HL-60 (cell line): ENCODE results near the gene SETBP1.

Experiments used
- POLR2AphosphoS5 ChIP-seq: IDR thresholded peaks from 2 replicates; pipeline ENCODE4 v1.6.1; 2012; ENCODE audit warnings: low read depth
- TF ChIP-seq, protein P1 (sequence below): IDR thresholded peaks from one replicate; pipeline ENCODE4 v1.5.1; 2011; ENCODE audit warnings: low read length, control low read depth, inconsistent platforms; ENCODE audit not compliant: insufficient read depth
- TF ChIP-seq, protein P2 (sequence below): IDR thresholded peaks from 2 replicates; pipeline ENCODE4 v1.6.1; 2012; ENCODE audit warnings: low read depth; ENCODE audit not compliant: insufficient replicate concordance

DNA sequence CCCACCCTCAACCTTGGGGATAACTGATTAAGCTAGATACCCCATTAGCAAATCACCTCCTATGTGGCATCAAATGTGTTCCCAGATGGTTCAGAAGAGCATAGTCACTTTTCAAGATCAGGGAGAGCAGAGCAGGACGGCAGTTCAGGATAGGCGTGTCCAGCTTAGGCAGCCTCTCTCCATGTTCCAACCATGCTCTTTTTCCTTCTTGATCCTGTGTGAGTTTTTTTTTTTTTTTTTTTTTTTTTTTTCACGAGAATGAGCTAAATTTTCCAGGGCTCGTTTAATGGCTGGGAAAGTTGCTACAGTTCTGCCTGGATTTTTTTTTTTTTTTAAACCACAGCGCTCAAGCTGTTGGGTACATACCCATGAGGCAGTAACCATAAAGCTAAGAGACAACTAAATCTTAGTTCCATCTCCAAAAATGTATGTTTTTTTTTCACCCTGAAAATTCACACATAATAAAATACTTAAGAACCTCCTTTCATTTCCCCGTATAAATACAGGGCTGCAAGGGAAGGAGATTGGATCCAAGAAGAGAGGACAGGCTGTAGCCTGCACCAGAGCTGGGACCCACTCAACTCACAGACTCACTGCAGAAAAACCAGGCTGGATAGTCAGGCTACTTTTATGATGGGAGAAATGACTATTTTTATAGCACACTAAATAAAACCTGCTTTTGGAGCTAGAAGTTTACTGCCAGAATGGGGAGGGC lies 244.3 kb downstream of the SETBP1 start:
- TF ChIP-seq, protein P1, sequence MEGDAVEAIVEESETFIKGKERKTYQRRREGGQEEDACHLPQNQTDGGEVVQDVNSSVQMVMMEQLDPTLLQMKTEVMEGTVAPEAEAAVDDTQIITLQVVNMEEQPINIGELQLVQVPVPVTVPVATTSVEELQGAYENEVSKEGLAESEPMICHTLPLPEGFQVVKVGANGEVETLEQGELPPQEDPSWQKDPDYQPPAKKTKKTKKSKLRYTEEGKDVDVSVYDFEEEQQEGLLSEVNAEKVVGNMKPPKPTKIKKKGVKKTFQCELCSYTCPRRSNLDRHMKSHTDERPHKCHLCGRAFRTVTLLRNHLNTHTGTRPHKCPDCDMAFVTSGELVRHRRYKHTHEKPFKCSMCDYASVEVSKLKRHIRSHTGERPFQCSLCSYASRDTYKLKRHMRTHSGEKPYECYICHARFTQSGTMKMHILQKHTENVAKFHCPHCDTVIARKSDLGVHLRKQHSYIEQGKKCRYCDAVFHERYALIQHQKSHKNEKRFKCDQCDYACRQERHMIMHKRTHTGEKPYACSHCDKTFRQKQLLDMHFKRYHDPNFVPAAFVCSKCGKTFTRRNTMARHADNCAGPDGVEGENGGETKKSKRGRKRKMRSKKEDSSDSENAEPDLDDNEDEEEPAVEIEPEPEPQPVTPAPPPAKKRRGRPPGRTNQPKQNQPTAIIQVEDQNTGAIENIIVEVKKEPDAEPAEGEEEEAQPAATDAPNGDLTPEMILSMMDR = no peak
- TF ChIP-seq POLR2AphosphoS5 = no peak
- TF ChIP-seq, protein P2, sequence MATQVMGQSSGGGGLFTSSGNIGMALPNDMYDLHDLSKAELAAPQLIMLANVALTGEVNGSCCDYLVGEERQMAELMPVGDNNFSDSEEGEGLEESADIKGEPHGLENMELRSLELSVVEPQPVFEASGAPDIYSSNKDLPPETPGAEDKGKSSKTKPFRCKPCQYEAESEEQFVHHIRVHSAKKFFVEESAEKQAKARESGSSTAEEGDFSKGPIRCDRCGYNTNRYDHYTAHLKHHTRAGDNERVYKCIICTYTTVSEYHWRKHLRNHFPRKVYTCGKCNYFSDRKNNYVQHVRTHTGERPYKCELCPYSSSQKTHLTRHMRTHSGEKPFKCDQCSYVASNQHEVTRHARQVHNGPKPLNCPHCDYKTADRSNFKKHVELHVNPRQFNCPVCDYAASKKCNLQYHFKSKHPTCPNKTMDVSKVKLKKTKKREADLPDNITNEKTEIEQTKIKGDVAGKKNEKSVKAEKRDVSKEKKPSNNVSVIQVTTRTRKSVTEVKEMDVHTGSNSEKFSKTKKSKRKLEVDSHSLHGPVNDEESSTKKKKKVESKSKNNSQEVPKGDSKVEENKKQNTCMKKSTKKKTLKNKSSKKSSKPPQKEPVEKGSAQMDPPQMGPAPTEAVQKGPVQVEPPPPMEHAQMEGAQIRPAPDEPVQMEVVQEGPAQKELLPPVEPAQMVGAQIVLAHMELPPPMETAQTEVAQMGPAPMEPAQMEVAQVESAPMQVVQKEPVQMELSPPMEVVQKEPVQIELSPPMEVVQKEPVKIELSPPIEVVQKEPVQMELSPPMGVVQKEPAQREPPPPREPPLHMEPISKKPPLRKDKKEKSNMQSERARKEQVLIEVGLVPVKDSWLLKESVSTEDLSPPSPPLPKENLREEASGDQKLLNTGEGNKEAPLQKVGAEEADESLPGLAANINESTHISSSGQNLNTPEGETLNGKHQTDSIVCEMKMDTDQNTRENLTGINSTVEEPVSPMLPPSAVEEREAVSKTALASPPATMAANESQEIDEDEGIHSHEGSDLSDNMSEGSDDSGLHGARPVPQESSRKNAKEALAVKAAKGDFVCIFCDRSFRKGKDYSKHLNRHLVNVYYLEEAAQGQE = no peak
